Activated naive CD8-positive, alpha-beta T cell treated with anti-CD3 and anti-CD28 coated beads, Interleukin-2, amount 50 U/mL, for 16 hours (primary cell): ENCODE results near the gene CACNG3.
"Not testable (repeated sequence)": the region's sequence is repeated elsewhere in the genome, so short reads cannot be mapped to it uniquely, and the experiment has no call there.

Experiments
- DNase-seq: peaks from one replicate; pipeline ENCODE4 v3.0.0-alpha.2; 2020; ENCODE audit warnings: low read depth, low spot score

Gene CACNG3

GRCh38 chr16:24255456-24256371 is at the start of gene CACNG3:
Gene CACNG3 (plus strand): TSS chr16:24256335. CDS start chr16:24256755, 420 bp downstream.
- DNase-seq: no peak

- DNase-seq: no peak
Observed at GRCh38 chr16:24206926-24207325, 49.2 kb upstream of the CACNG3 start.

DNA sequence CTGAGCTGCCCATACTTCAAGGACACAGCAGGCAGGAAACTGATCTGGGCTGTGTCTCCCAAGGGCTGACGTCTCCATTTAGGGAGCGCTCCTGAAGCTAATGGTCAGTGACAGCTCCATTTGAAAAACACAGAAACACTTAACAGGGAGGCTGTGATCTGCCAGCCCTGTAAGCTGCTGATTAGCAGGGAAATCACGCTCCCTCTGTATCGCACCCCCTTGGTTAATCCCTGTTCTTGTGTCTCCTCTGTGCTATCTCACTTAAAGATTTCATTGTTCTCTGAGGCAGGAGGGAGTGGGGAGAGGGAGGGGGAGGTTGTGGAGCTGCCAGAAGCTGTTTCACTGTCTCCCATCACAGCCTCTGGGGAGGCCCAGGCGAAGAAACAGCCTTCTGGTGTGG is 47.4 kb upstream of the CACNG3 start:
- DNase-seq: no peak

DNA sequence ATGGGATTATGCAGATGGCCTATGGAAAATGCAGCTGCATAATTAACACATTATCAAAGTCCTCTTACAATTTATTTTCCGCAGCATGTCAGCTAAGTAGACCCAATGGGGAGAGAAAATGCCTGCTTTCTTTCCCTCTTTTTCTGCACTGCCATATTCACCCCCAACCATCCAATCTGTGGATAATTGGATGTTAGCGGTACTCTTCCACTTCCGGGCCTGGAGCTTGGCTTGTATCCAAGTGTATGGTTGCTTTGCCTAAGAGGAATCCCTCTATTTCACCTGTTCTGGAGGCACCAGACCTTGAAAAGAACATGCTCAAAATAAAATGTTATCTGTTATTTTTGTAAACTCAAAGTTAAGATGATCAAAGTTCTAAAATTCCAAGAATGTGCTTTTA is 41.1 kb upstream of the CACNG3 start:
- no peak for DNase-seq

- DNase-seq: no peak
Observed at GRCh38 chr16:24216961-24217360, 39.2 kb upstream of the CACNG3 start.

DNA sequence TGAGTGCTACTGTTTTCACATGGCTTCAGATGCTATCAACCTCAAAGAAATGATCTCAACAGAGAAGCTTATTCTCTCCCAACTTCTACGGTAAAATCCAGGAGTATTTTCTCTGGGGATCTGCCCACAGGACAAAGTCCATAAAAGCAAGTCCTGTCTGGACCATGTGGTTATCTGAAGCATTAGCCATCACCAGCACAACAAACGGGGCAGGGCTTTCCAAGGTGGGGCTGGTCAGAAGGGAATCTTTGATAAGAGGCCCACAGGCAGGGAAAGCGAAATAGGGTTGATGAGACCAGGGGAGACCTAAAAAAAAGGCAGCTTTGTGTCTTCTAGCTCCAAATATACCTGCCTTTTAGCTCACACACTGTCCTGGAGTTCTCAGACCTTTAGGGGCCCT is 38.7 kb upstream of the CACNG3 start:
- DNase-seq: no peak

GRCh38 chr16:24218299-24218698 is 37.8 kb upstream of the CACNG3 start:
- no peak for DNase-seq

- no peak for DNase-seq
Observed at GRCh38 chr16:24221219-24221618, 34.9 kb upstream of the CACNG3 start.

- no peak for DNase-seq
Observed at GRCh38 chr16:24228514-24228913, 27.6 kb upstream of the CACNG3 start.

- DNase-seq: no peak
Observed at GRCh38 chr16:24232936-24233335, 23.2 kb upstream of the CACNG3 start.

DNA sequence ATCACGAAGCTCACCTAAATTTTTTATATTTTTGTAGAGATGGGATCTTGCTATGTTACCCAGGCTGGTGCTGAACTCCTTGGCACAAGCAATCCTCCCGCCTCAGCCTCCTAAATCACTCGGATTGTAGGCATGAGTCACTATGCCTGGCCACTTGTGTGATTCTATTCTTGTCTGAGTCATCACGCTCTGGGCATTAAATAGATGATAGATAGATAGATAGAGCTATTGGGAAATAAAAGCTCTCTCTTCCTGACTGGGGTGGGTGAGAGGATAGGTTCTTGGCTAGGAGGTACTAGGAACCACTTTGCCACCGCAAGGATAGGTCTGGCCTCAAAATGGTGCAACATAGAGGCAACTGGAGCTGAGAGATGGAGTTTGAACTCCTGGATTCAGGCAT is 21.4 kb upstream of the CACNG3 start:
- no peak for DNase-seq

DNA sequence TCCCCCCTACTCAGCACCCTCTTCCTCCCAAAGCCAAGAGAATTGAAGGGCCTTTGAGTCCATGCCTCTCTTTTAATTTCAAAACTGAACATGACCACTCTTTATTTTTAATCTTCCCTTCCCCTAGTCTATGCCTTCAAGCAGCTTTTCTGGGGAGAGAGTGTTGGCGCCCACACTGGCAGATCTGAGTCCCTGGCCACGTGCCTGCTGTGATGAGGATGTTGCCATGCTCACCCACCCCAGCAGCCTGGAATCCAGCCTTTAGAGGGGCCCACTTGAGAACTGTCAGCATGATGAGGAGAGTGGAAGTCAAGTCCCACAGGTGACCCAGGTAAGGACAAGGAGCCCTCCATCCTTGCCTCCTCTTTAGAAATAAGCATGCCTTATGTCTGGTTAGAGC is 20.3 kb upstream of the CACNG3 start:
- DNase-seq: no peak

DNA sequence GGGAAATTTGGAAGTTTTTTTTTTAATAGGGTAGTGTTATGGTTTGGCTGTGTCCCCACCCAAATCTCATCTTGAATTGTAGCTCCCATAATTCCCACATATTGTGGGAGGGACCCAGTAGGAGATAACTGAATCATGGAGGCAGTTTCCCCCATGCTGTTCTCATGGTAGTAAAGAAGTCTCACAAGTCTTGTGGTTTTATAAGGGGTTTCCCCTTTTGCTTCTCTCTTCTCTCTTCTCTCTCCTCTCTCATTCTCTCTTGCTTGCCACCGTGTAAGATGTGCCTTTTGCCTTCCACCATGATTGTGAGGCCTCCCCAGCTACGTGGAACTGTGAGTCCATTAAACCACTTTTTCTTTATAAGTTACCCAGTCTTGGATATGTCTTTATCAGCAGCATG is 17.3 kb upstream of the CACNG3 start:
- DNase-seq: not testable (repeated sequence)

DNA sequence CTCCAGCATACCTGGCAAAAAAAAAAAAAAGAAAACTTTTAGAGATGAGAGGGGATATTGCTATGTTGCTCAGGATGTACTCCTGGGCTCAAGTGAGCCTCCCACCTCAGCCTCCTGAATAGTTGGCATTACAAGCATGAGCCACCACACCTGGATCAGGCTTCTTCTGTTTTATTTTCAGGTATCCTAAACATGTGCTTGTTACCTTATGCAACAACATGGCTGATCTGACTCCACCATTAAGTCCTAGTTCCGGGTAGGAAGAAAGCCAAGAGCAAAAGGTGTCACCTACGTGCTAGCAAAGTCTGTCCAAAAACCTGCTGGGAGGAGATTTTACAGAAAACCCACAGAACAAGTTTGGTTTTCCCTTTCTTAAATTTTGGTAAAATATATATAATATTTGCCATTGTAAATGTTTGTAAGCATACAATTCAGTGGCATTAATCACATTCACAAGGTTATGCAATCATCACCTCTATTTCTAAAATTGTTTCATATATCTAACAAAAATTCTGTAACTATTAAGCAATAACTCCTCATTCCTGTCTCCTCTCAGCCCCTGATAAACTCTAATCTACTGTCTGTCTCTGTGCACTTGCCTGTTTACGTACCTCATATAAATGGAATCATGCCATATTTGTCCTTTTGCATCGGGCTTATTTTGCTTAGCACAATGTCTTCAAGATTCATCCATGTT is 9.1 kb upstream of the CACNG3 start:
- no peak for DNase-seq

- DNase-seq: no peak
Observed at GRCh38 chr16:24253192-24253591, 2.9 kb upstream of the CACNG3 start.

GRCh38 chr16:24257958-24258357 is 1.8 kb downstream of the CACNG3 start:
- DNase-seq: no peak

DNA sequence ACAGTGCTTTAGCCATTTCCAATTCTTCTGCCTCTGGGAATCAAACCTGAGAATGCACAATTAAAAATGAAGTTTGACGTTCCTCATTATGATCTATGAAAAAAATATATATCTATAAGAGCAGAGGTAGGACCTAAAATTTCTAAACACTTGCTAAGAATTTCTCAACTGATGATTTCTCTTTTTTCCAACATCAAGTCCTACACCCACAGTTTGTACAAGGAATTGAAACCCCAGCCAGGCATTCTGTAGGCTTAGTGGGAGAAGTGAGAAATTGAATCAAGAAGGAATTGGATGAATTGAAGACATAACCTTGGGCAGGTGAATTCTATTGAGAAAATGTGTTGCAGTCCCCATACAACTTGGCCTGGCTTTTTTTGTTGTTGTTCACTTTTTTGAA is 2.7 kb downstream of the CACNG3 start:
- DNase-seq: no peak

GRCh38 chr16:24262816-24263215 is 6.7 kb downstream of the CACNG3 start:
- no peak for DNase-seq

GRCh38 chr16:24270721-24271442 is 14.7 kb downstream of the CACNG3 start:
- no peak for DNase-seq

DNA sequence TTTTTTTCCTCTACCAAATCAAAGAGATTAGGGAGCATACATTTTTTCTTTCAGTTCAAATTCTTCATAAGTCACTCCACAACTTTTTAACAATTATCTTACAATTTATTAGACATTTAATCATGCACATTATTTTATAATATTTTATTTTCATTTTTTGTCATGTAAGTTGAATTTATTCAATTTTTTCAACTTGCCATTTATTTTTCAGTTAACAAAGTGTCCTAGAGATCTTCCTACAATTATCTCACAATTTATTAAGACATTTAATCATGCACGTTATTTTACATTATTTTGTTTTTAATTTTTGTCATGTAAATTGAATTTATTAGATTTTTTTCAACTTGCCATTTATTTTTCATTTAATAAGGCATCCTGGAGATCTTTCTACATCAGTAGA is 16.2 kb downstream of the CACNG3 start:
- DNase-seq: no peak

DNA sequence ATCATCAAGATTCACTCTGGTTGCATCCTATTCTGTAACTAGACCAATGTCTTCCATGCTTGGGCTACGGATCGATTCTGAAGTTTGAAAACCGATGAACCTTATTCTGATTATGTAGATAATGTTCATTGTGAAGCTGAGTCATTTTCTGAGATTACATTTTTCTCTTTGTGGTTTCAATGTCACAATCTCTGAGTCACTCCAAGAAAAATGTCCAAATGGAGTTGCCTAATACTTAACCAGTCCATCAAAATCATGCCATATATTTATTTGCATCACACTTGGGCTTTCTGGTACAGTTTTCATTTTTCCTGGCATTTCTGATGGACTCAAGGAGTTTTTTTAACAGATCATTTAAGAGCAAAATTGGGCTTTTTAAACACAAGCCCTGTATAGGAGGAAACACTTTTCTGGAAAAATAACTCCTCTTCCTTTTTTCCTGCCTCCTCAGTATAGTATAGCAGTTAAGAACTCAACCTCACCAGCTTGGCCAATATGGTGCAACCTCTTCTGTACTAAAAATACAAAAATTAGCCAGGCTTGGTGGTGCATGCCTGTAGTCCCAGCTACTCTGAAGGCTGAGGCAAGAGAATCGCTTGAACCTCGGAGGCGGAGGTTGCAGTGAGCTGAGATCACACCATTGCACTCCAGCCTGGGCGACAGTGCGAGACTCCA is 17.5 kb downstream of the CACNG3 start:
- DNase-seq: no peak

DNA sequence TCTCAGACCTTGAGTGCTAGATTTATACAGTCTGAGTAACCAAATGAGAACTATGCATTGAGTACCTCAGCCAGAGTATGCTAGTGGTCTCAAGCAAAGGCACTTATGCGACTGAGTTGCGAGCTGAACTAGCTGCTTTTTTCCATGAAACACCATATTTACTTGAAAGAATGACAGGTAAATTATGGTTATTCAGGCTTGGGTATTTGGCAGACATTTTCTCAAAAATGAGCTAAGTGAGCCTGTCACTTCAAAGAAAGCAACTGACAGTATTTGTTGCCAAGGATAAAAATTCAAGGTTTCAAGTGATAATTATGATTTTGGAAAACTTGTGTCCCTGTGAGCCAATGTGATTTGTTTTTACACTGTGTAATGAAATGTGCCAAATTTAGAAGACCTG is 19.3 kb downstream of the CACNG3 start:
- DNase-seq: no peak
